IPS DF 4.7 (cell line): Measurements from ENCODE around the gene TERC.

Experiments
- DNase-seq: peaks from one replicate; pipeline ENCODE4 v3.0.0-alpha.2; 2013; ENCODE audit warnings: low spot score; ENCODE audit errors: extremely low read depth

The TERC gene

DNA sequence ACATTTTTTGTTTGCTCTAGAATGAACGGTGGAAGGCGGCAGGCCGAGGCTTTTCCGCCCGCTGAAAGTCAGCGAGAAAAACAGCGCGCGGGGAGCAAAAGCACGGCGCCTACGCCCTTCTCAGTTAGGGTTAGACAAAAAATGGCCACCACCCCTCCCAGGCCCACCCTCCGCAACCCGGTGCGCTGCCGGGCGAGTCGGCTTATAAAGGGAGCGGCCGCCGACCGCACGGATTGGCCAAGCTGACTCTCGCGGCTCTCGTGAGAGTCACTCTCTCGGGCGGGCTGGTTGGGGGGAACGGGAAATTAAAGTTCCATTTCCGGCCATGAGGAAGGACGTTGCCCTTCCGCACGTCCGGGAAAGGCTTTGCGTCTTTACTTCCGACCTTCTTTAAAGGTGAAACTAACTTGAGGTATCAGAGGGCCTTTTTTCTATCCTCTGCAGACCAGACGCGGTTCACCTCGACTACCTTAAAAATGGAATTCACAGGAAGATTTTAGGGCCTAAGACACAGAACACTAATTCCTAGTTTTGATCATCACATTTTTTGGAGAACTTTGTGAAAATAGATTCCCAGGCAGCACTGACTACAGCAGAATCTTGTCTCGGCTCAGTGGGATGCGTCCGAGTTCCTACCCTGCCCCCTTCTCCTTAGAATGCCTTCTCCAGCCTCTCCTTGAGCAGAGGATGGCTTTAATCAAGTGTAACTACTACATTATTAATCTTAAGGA, at the start of gene TERC:
TERC (minus strand) TSS at position 179 of the 731 bp plus-strand sequence.
- peak; percentile 36 for DNase-seq

DNA sequence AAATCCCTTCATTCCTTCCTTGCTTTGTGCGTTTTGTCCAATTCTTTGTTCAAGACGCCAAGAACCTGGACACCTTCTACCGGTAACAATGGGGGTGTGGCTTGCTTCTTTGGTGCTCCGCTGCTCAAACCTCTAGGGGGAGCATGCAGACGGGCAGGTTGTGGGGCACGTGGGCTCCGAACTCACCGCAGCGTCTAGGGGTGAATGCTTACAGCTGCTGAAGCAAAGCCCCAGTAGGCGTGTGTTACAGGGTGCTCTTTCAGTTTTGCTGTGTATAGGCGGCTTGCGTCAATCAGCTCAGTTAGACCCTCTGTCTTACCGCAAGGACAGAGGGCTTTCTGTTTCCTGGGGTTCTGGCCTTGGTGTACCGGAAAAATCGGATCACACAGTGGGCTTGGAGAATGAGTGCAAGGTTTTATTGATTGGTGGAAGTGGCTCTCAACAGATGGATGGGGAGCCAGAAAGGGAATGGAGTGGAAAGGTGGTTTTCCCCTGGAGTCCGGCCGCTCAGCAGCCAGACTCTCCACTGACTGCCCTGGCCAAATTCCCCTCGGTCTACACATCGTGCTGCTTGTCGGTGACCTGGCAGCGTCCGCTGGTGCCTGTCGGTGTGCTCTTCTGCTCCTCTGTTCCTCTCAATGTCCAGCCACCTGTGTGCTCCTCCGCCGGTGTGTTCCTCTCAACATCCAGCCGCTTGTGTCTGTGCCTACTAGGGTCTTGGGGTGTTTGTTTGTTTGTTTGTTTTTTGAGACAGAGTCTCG, 49.1 kb upstream of the TERC start:
- no peak for DNase-seq

DNA sequence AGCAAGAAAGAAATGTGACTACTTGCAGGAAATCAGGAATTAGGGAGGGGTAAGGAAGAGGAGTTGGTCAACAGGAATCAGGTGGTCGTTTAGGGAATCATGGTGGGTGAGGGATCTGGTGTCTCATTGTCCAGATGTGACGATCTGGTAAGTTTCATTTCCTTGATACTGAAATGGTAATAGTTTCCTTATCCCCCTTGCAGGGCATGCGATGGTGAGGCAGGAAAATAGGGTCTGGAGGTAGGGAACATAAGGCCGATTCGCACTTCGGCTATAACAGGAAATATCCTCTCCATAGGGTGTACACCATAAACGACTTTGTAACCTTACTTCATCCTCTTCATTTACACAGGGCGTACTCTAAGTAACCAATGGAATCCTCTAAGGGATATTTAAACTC, 48.4 kb upstream of the TERC start:
- no peak for DNase-seq

DNA sequence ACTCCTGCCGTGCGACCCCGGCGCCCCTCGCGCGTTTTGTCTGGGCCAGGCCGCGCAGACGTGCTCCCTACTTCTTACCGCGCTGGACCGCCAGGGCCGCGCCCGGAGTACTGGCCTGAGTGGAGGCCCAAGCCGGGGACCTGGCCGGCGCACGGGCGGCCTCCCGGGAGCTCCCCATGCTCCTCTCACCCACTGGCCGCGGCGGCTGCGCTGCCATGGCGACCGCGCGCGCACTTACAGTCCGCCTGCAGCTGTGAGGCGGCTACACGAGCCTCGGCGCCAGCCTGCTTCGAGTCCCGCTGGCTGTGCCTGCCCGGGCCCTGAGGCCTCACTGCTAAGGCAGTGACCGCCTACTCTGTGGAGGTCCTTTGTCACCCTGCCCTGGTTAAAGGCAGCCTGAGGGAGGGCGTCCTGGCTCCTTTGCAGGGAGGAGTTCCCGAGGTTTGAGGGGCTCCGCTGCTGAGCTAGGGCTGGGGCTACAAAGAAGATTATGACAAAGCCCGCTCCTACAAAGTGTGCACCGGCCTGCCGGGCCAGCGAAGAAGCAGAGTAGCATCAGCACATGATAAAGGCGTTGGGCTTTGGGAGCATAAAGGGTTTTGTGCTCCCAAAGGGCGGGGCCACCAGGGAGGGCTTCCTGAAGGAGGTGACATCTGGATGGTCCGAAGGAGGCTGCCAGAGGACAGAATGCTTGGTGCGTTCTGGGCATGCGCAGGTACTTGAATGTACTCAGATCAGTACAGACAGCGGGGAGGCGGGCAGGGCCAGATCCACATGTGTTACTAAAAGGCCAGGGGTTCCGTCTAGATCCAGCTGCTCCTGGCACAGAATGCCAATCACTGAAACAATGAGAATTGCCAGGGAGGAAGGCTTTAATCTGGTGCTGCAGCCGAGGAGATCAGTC, 47.7 kb upstream of the TERC start, which contains the start of the genes LRRC34 and LRRIQ4:
LRRC34 (minus strand) TSS at position 573 of the 904 bp plus-strand sequence; CDS start at position 217, 356 bp downstream.
LRRIQ4 (plus strand) TSS at position 539 of the 904 bp plus-strand sequence. CDS start 9,052 bp downstream, outside the sequence.
- DNase-seq, result no peak

DNA sequence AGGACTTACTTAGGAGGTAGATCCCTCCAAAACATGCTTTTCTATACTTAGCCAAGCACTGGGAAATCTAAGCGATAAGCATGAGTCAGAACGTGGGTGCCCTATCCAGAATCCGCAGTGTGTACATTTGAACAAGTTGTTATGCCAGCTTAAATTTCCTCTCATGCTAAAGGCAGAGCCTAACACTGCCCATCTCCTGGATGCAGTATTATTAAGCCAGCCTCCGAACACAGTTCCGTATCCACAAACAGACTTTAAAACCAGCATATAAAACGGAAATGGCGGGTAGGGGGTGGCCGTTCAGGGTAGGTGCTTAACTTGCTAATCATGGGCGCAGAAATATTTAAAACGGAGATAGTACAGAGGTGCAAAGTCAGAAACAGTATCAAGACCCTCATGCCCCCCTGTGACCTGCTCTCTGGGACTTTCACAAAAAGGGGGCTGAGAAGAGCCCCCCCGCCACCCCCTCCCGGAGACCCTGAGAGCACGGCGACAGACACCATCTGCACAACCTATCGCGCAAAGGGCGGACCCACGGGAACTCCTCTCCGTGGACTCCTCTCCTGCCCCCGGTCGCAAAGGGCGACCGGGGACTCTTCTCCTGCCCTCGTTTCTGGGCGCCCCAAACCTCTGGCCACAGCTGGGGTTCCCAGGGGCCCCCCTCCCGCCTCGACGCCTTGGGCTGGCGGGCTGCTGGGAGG, 46.9 kb upstream of the TERC start:
- no peak for DNase-seq

DNA sequence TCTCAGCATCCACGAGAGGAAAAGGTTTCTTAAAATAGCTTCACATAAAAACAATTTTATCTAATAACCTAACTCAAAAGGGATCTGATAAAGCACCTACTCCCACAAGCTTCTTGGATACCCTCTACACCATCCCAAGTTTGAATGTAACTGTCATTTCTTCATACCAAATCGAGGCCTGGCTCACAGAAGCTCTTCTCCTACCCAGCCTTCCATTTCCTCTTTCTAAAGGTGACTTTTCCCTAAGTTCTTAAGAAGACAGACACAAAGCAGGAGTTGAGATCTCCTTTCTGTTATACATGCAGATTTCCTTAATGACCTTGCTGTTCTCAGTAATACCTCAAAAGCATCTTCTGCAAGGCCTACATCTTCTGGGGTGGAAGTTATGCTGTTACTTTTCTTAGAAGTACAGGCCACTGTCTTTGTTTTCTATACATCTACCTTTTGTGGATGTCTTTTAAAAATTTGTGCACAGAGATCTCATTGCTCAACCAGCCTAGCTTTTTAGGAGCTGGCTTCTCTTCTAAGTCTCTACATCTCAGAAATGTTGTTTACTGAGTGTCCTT, 44.5 kb upstream of the TERC start:
- DNase-seq, result no peak

DNA sequence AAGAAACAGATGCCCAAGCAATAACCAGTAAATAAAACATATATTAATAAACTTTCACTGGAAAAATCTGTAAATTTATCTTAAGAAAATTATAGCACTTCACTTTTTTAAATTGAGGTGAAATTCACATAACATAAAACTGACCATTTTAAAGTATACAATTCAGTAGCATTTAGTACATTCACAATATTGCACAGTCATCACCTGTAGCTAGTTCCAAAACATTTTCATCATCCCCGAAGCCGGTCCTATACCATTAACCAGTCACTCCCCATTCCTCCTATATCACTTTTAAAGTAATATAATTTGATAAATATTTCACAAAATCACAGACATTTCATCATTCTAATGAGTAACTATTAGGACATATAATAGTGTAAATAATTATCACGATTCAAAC, 39.8 kb upstream of the TERC start:
- DNase-seq, result no peak

DNA sequence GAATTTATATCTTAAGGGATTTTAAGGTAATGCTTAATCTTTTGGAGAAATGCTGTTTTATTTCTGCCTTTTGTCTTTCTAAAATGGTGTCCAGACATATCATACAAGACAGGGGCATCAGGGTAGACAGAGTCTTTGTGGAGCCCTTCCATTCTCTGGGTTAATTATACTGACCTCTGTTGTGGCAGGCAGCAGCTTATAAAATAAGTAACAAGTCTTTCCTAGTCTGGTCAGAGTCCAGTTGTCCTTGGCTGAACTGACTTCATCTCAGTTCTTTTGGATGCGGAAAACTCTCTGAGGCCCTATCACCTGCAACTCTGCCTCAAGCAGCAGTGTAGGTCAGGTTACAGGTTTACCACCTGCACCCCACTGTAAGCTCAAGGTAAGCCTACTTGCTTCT, 27.5 kb upstream of the TERC start:
- DNase-seq, result no peak

DNA sequence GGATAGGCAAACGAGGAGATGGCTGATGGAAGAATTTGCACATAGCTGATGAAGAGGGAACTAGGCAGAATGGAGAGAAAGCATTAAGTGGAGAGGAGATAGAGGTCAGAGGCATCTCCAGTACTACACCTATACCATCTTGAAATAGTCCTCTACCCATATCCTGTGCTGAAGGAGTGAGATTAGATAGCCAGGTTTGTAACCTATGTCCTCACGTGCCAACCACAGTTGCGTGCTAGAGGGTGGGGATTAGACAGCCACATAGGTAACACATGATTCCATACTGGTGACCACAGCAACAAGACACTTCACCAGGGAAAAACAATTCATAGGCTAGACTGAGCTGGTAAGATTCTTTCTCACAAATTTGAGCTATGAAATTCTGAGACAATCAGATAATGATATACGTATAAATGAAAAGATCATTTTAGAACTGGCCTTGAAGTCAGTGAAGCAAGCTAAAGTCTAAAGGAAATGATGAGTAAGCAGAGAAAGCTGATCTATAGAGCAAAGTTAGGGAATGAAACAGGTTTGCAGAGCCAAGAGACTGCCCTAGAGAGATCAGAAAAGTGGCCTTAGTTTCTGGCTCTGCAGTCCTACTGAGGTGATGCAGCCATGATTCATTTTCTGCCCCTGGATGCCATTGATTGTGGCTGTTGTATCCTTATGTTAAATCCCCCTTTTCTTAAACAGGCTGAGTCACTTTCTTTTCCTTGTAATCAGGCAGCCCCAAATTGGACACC, 26.0 kb upstream of the TERC start:
- DNase-seq, result no peak

DNA sequence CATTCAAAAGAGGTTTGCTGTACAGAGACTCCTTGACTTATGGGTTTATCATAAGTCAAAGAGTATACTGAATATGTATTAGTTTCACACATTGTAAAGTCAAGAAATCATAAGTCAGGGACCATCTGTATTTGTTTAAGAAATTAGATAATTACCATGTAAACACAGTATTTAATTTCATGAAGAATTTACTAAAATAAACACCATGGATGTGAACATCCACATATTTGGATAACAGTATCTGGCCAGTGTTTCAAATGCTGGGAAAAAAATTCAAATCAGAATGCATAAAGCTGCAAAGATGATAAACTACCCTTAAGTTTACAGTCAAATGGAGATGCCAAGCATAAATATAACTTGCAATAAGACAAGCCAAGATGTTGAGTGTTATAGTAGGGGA, 25.4 kb upstream of the TERC start:
- DNase-seq, result no peak

DNA sequence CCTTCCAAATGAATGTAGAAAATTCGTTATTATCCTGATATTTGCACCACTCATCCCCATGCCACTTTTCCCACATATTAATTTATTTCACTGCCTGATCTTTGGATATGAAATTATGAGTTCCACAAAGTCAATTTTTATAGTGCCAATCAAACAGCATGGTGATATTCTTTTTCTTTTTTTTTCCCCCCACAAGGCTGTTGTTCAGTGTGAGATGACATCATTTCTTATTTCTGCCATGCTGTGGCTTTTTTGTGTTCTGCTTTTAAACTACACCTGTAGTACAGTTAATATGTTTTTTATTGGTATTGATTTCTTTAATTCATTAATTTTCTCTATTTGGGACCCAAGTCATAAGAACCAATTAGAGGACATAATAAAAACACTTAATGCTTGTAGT, 22.9 kb upstream of the TERC start:
- no peak for DNase-seq

DNA sequence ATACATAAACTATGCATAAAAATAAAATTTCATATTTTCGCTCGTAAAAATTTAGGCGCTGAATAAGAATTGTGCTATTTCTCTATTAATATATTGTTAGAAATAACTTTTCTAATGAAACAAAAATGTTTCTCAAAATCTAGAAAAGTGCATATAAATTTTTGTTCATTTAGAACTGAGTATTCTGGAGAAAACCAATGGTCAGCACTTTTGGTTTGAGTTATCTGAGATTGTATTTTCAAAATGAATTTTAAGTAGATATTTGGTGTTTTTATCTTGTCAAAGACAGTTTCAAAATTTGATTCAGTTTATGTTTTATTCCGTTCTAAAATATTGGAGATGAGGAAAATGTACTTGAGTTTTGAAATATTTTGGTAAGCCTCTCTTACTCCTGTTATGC, 22.3 kb upstream of the TERC start:
- DNase-seq, result no peak

DNA sequence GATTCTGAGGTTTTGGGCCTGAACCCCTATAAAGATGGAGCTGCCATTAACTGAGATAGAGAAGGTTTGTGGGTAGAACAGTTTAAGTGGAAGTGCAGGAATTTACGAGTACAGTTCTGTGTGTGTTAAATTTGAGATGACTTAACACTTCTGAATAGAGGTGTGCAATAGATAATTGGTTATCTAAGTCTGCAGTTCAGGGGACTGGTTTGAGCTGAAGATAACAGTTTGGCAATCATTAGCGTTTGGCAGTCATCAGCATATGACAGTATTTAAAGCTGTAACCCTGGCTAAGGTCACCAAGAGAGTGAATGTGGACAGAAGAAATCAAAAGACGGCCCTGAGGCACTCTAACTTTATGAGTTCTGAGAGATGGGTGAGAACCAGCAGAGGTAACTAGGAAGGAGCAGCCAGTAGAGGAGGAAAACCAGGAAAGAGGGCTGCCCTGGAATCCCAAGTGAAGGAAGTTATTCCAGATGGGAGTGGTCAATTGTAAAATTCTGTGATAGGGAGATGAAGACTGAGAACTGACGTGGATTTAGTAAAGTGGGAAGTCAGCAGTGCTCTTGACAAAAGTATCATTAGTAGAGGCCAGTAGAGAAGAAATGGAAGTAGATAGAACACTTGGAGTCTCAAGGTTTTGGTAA, 16.5 kb upstream of the TERC start:
- no peak for DNase-seq

DNA sequence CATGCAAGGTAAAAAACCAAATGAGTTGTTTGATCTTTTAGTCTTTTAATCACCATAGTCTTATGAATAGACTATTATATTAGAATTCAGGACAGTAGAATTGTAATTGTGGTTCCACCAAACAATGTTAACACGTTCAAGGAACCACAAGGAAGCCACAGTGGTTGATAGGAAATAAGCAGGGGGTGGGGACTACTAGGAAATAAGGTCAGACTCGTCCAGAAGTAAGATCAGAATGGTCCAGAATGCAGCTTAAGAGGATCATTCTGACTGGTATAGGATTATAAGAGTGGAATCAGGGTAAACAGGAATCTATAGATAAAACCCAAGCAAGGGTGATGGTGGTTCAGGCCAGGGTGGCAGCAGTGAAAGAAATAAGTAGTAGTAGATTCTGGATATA, 15.9 kb upstream of the TERC start:
- no peak for DNase-seq

DNA sequence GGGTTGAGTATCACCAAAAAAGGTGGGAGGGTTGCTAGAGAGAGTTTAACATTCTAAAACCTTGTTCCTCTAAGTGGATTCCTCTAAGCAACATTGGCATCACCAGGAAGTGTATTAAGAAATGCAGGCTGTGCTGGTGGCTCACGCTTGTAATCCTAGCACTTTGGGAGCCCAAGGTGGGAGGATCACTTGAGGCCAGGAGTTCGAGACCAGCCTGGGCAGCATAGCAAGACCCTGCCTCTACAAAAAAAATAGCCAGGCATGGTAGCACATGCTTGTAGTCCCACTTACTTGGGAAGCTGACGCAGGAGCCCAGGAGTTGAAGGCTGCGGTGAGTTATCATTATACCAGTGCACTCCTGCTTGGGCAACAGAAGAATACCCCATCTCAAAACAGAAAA, 13.0 kb upstream of the TERC start:
- no peak for DNase-seq

DNA sequence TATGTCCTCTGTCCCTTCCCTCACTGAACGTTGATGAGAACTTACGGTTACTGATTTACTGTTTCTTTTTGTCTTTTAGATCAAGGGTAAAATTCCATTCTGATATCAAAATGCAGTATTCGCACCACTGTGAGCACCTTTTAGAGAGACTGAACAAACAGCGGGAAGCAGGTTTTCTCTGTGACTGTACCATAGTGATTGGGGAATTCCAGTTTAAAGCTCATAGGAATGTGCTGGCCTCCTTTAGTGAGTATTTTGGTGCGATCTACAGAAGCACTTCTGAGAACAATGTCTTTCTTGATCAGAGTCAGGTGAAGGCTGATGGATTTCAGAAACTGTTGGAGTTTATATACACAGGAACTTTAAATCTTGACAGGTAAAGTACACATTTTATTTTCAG, 9.3 kb upstream of the TERC start:
- DNase-seq, result no peak

DNA sequence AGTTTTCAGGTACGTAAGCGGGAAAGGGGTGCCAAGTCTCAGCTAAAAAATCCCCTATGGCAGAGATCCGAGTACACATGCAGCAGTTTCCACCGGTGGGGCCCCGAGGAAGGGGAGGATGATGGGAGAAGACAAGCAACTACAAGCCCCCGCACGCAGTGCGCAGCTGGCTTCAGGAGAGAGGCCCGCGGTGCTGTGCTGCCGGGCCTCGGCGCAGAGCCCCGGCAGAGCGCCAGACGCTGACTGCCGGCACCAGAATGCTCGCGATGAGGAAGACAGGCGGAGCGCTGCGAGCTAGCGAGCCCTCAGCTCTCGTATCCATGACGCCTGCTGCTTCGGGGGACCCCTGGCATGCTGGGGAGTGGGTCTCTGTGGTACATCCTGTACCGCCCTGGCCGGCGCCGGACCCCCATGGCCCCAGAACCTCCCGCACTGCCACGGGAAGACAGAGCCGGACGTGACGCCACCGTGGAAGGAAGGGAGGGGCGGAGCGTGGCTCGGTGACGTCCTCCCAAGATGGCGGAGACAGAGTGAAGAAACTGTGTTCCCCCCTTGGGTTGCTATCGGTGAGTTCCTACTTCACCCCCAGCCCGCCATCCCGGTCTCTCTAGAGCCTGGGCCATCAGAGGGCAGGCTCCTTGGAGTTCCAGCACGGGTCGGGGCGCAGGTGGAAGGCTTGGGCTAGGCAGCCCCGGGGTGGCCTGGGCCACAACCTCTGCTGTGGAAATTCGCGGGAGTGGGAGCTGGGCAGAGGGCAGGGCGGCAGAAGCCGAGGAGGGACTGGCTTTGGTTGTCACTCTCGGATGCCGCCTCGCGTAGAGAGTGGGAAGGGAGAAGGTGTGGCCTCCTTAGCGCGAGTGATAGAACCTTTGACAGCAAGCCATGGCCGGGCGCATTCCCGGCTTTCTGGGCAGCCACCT, 8.3 kb upstream of the TERC start, which contains the start of gene MYNN:
MYNN (plus strand) TSS at position 500 of the 920 bp plus-strand sequence. CDS start 900 bp downstream, outside the sequence.
- peak; percentile 71 for DNase-seq

DNA sequence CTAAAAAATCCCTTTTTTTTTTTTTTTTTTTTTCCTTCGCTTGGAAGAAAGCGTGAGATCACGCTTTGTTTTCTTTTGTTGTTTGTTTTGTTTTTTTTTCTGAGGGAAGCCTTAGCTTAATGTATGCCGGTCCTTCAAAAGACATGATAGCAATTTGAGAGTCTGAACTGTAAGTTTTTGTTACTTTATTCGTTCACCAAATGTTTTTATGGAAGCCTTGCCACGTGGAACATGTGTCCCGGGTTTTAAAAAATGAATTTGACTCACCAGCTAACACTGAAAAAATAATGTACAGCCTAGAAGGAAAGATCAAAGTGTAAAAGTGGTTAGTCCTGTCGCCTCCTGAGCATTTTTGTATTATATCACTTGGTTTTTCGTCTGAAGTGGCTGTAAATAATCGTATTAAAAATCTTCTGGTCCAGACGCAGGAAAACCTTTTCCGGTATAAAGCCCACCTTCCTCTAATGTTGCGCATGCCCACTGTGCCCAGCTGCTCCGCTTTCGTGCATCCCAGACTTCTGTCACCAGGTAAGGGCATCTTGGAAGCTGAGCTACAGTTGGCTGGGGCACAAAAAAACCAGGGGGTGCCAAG, 7.5 kb upstream of the TERC start:
- peak; percentile 62 for DNase-seq
